Smooth muscle cell (in vitro differentiated cells): Measurements from ENCODE around the gene SH3RF3. TPM values are rescaled to one million over a fixed set of nuclear protein-coding genes. Genes with fewer than 3 reads are reported as not detected.

Source experiments
- DNase-seq: peaks from one replicate; lab custom pipeline; 2025; ENCODE audit not compliant: unreplicated experiment; lab: John Stamatoyannopoulos, UW
- H2AFZ ChIP-seq: fragments of 200-600 bp; sonication (generic); 2 replicates; pipeline ENCODE4 v1.6.0; 2016; ENCODE audit warnings: antibody characterized with exemption, low read depth, mild to moderate bottlenecking
- H3F3A ChIP-seq: fragments of 200-600 bp; sonication (generic); 2 replicates; pipeline ENCODE4 v1.6.0; 2017; ENCODE audit warnings: antibody characterized with exemption, low read depth
- H3K27ac ChIP-seq: fragments of 200-600 bp; sonication (generic); 2 replicates; pipeline ENCODE4 v1.5.1; 2016; ENCODE audit warnings: low read depth, mild to moderate bottlenecking
- H3K27me3 ChIP-seq: fragments of 200-600 bp; sonication (generic); 2 replicates; pipeline ENCODE4 v1.6.1; 2016; ENCODE audit warnings: low read depth, mild to moderate bottlenecking
- H3K36me3 ChIP-seq: fragments of 200-600 bp; sonication (generic); 2 replicates; pipeline ENCODE4 v1.5.1; 2016; ENCODE audit warnings: low read depth
- H3K4me1 ChIP-seq: fragments of 200-600 bp; sonication (generic); 2 replicates; pipeline ENCODE4 v1.5.1; 2016; ENCODE audit warnings: low read depth
- H3K4me2 ChIP-seq: fragments of 200-600 bp; sonication (generic); 2 replicates; pipeline ENCODE4 v1.6.0; 2016; ENCODE audit warnings: mild to moderate bottlenecking
- H3K4me3 ChIP-seq: fragments of 200-600 bp; sonication (generic); 2 replicates; pipeline ENCODE4 v1.5.1; 2016; ENCODE audit warnings: mild to moderate bottlenecking
- H3K79me2 ChIP-seq: fragments of 200-600 bp; sonication (generic); 2 replicates; pipeline ENCODE4 v1.6.0; 2016; ENCODE audit warnings: low read depth, mild to moderate bottlenecking
- H3K9ac ChIP-seq: fragments of 200-600 bp; sonication (generic); 2 replicates; pipeline ENCODE4 v1.6.0; 2016; ENCODE audit warnings: low read depth
- H3K9me3 ChIP-seq: fragments of 200-600 bp; sonication (generic); replicated peaks from 2 replicates; pipeline ENCODE4 v1.5.1; 2016; ENCODE audit warnings: low read depth
- H4K20me1 ChIP-seq: fragments of 200-600 bp; sonication (generic); 2 replicates; pipeline ENCODE4 v1.6.0; 2016; ENCODE audit warnings: low read depth
- CTCF ChIP-seq: fragments of 200-600 bp; sonication (generic); IDR thresholded peaks from 2 replicates; pipeline ENCODE4 v1.5.1; 2017; ENCODE audit warnings: borderline replicate concordance, mild to moderate bottlenecking, antibody characterized with exemption; ENCODE audit not compliant: insufficient read depth, poor library complexity, severe bottlenecking
- WGBS: methylation state at CpG from one replicate; pipeline ENCODE4 v1.1.7; 2016; ENCODE audit warnings: low lambda C conversion rate; 5-methylcytosine and 5-hydroxymethylcytosine counted together
- polyA plus RNA-seq: library from polyadenylated mRNA; unstranded; fragments of >200 nt; fragmentation: Nextera tagmentation; extraction: Ambion mirVana; gene quantifications from 2 replicates; pipeline ENCODE4 v1.2.1, GENCODE V29; 2016
- total RNA-seq: library from RNA; depleted of rRNA; stranded (reverse); fragments of >200 nt; gene quantifications from 2 replicates; pipeline ENCODE4 v1.2.3, GENCODE V29; 2014

Gene SH3RF3
- total and polyA plus RNA-seq, 2 experiments from 2014 or later: 6.6 to 11.8 TPM

GRCh38 chr2:109151519-109151918 lies 22.5 kb downstream of the SH3RF3 start:
- H3K27ac ChIP-seq: no peak overlapping the region
- H3K4me1 ChIP-seq: peaks cover 4% of the 10 kb centered on the region
- no peak for DNase-seq
- H3K9ac ChIP-seq: no peak overlapping the region
- H4K20me1 ChIP-seq: peaks cover 85% of the 10 kb centered on the region
- no peaks in the 10 kb centered on the region for H3F3A ChIP-seq
- H3K79me2 ChIP-seq: peaks cover 67% of the 10 kb centered on the region
- no peaks in the 10 kb centered on the region for H3K9me3 ChIP-seq
- H3K4me3 ChIP-seq: no peak overlapping the region
- 93% methylated on average over 4 of the region's 4 CpGs for WGBS
- no peak overlapping the region for H3K4me2 ChIP-seq
- H3K36me3 ChIP-seq: no peaks in the 10 kb centered on the region
- no peak overlapping the region for H2AFZ ChIP-seq
- TF ChIP-seq CTCF: no peak
- no peaks in the 10 kb centered on the region for H3K27me3 ChIP-seq

- 91% methylated on average over 10 of the region's 10 CpGs for WGBS
- Histone ChIP-seq H3K4me3 (no peak overlapping the region), H2AFZ (no peak overlapping the region), H3K4me1 (peaks cover 4% of the 10 kb centered on the region), H3K4me2 (no peak overlapping the region), H3K36me3 (no peaks in the 10 kb centered on the region), H3K9me3 (no peaks in the 10 kb centered on the region), H4K20me1 (peaks cover 92% of the 10 kb centered on the region), H3K27me3 (no peaks in the 10 kb centered on the region), H3K9ac (no peak overlapping the region), H3K79me2 (peaks cover 72% of the 10 kb centered on the region), H3F3A (no peaks in the 10 kb centered on the region), H3K27ac (no peak overlapping the region)
- DNase-seq: no peak
- TF ChIP-seq CTCF: no peak
Measured at GRCh38 chr2:109153005-109153784, 24.2 kb downstream of the SH3RF3 start.

- H3K4me3 ChIP-seq: no peak overlapping the region
- H4K20me1 ChIP-seq: peaks cover 91% of the 10 kb centered on the region
- H3K79me2 ChIP-seq: peaks cover 73% of the 10 kb centered on the region
- no peaks in the 10 kb centered on the region for H3K9me3 ChIP-seq
- no peaks in the 10 kb centered on the region for H3K36me3 ChIP-seq
- no peak for DNase-seq
- no peaks in the 10 kb centered on the region for H3F3A ChIP-seq
- TF ChIP-seq CTCF: no peak
- WGBS: 92% methylated on average over 5 of the region's 5 CpGs
- no peak overlapping the region for H3K4me2 ChIP-seq
- no peak overlapping the region for H3K9ac ChIP-seq
- H2AFZ ChIP-seq: no peak overlapping the region
- H3K27me3 ChIP-seq: no peaks in the 10 kb centered on the region
- H3K27ac ChIP-seq: no peak overlapping the region
- peaks cover 4% of the 10 kb centered on the region for H3K4me1 ChIP-seq
Measured at GRCh38 chr2:109153807-109154206, 24.8 kb downstream of the SH3RF3 start.

- Histone ChIP-seq H3K79me2 (peaks cover 73% of the 10 kb centered on the region), H3K4me3 (no peak overlapping the region), H3K9me3 (no peaks in the 10 kb centered on the region), H3K4me1 (peaks cover 4% of the 10 kb centered on the region), H2AFZ (no peak overlapping the region), H3K4me2 (no peak overlapping the region), H4K20me1 (peaks cover 90% of the 10 kb centered on the region), H3K27me3 (no peaks in the 10 kb centered on the region), H3K36me3 (no peaks in the 10 kb centered on the region), H3K9ac (no peak overlapping the region), H3K27ac (no peak overlapping the region), H3F3A (no peaks in the 10 kb centered on the region)
- no peak for TF ChIP-seq CTCF
- DNase-seq: no peak
- 96% methylated on average over 3 of the region's 3 CpGs for WGBS
Measured at GRCh38 chr2:109154226-109154625, 25.2 kb downstream of the SH3RF3 start.
